SHP77 treated with DMSO at 0.1 percent for 48 hours (cell line): Measurements from ENCODE around the gene RAPGEF4.

Experiments
- DNase-seq: peaks from one replicate; lab custom pipeline; 2025; lab: John Stamatoyannopoulos, UW

RAPGEF4 gene

DNA sequence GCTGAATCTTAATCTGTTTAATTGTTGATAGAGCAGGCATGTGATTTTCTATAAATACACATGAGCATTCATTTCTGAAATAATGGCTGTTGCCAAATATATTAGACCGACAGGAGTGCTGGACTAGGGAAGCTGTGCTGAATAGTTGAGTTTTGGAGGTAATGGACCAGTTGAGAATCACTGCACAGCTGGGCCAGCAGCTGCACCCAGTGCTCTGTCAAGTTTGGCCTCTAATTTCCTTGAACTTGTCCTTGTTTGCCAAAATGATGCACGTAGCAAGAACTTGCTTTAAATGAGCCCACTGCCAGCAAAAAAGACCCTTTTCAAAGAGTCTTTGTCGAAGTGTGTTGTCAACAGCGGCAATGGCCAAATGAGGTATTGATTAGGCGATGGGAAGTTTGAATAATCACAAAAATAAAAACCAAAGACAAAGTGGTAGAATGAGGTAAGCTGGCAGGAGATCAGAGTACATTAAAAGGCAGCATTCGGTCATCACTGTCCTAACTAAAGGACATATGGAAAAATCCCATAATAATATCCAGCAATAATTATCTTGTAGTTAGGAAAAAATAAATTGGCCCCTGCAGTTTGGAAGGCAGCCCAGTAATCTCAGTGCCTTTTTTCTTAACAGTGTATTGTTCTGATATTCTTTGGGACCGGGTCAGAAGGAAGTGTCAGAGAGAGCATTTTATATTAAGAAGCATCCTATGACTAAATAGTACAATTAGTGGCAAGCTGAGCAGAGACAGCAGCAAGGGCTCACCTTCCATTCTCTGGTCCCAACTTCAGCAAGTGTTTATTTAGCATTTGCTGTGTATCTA lies 126.2 kb downstream of the RAPGEF4 start:
- DNase-seq, result no peak

DNA sequence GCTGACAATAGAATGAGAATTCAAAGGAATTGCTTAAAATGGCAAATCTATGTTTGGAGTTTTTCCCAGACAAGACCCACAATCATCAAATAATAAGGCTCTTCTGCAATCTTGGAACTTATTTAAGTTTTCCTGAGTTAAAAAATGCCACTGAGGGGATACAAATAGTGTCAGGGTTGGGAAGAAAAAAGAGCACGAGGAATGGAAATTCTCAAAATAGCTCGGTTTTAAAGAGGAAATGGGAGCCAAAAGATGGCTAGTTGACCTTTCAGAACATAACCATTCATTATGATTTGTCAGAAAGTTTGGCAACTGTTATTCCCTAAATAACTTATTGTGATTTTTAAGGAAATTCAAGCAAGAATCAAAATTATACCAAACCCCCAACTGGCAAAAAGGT lies 127.7 kb downstream of the RAPGEF4 start:
- DNase-seq, result no peak

DNA sequence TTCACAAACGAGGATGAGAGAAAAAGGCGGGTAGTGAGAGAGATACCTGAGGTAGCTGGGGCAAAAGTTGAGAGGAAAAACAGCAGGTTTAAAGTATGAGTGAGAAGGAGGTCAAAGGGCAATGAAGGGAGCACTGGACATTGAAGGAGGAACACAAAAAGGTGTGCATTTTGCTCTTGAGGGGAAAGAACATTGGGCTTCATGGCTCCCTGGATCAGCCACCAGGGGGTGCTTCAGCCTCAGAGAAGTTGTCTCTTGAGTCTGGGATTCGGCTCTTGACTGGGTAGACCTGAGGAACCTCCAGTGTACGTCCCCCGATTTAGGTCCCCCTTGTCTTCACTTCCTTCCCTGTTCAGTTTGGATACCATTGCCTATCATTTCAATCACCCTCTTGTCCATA lies 128.5 kb downstream of the RAPGEF4 start:
- DNase-seq, result no peak

DNA sequence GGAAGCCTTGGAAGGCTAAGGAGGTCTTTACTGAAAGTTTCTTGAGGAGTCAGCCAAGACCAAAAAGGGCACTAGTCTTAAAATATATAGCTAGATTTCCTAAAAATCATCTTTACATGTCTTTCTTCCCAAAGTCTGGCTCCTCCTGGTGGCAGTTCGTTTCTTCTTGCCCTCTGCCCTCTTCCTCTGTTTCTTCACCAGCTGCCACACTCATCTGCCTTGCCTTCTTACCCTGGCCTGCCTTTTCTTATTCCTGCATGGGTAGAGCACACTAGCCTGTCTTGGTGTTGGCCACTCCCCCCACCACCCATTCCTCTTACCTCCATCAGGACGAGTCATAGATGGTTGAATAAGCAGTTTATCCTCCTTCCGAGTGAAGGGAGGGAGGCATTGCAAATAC lies 129.8 kb downstream of the RAPGEF4 start:
- DNase-seq, result no peak

DNA sequence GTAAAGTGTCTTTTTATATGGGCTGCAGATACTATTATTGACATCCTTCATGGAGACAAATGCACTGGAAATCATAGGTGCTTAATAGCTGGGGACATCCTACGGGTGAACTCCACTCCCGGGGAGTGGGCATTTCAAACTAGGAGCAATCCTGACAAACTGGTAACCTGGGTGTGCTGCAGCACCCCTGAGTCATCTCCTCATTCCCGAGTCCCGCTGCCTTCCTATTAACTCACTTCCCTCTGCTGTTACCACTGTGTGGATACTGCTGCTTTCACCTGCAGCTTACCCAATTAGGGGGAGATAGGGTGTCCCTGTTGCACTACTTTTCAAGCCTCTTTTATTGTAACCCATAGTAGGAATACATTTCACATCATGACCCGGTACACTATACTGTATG lies 134.2 kb downstream of the RAPGEF4 start:
- no peak for DNase-seq

DNA sequence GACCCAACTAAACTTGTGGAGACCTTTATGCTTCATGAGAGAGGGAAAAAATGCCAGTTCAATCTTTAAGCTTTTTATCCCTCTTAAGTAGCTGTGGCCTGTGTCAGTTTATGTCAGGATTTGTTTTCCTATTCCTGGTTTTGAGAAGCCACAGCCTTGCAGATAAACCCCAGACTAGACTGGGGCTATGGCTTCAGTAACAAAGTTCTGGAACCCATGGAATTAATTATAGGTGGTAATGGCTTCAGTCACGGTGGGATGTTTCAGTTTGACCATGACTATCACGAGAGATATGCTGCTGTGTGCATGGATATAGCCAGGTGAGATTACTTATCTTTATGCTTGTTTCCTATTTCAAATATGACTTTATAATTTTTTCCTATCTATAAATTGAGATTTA lies 134.8 kb downstream of the RAPGEF4 start:
- DNase-seq, result no peak

DNA sequence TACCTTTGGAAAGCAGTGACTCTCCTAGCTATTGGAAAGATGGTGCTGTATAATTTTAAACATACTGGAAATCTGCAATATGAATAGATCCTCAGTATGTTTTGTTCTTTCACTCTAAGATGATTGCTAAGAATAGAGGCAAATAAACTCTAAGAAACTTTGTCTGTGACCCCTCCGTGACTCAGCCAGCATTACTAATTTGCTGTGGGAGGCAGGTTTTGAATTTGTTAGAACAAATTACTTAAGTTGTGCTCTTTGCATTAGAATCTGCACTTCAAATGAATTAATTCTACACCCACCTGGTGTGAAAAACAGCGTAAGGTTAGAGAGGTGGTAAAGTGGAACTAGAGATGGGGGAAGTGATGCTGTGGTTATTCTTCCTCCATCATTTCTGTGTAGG lies 142.2 kb downstream of the RAPGEF4 start:
- no peak for DNase-seq

DNA sequence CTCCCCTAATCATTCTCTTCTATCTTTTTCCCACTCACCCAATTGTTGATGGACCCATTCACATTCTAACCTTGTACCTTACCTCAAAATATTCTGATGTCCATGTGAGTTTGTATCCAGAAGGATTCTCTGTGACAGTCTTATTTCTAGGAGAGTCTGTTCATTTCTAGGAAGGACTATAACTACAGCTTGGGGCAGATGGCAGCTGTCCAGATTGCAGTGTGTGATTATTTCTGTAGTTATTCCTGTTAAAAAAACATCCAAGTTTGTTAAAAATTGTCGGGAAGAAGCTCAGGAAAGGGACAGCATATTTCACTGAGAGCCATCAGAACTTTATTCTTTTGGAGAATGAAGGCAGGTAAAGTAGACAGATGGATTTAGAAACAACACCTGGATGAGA lies 142.6 kb downstream of the RAPGEF4 start:
- no peak for DNase-seq

DNA sequence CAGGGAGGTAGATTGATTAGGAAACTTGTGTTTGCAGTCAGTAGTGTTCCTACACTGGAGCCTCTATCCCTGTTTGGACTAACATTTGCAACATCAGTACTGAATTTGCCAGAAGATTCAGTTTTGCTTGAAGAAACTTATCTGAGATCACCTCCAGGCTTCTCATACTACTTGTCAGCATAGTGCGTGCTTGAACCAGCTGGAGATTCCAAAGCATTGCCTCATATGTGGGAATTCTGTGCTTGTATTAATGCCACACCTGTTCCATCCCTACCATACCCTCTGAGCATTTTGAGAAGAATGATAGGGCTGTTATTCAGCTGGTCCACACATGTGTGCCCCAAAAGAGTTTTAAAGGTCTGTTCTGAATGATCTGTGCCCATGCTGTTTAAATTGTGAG lies 148.7 kb downstream of the RAPGEF4 start:
- DNase-seq, result no peak

DNA sequence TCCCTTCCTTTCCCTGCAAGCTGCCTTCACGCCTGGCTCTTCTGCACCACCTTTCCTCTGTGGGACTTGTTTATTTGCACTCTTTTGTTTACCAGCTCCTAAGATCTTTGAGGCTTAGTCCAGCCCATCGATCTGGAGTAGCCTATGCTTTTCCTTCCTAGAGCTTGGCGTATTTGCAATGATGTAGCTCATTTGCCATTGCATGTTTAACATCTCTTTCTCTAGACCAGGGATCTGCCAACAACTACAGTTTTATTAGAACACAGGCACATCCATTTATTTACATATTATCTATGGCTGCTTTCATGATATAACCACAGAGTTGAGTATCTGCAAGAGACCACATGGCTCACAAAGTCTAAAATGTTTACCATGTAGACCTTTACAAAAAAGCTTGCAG lies 150.4 kb downstream of the RAPGEF4 start:
- DNase-seq, result no peak

DNA sequence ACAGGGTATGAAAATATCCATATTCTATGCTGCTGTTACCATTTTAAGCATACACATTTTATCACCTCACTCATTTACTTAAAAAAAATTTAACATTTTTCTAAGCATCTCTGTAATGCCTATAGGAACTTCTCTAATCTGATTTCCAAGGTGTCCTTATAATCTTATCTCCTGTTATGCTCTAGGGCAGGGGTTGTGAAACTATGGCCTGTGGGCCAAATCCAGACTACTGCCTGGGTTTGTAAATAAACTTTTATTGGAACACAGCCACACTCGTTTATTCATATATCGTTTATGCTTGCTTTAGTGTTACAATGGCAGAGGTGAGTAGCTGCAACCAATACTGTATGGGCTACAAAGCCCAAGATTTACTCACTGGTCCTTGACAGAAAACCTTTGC lies 151.6 kb downstream of the RAPGEF4 start:
- no peak for DNase-seq

DNA sequence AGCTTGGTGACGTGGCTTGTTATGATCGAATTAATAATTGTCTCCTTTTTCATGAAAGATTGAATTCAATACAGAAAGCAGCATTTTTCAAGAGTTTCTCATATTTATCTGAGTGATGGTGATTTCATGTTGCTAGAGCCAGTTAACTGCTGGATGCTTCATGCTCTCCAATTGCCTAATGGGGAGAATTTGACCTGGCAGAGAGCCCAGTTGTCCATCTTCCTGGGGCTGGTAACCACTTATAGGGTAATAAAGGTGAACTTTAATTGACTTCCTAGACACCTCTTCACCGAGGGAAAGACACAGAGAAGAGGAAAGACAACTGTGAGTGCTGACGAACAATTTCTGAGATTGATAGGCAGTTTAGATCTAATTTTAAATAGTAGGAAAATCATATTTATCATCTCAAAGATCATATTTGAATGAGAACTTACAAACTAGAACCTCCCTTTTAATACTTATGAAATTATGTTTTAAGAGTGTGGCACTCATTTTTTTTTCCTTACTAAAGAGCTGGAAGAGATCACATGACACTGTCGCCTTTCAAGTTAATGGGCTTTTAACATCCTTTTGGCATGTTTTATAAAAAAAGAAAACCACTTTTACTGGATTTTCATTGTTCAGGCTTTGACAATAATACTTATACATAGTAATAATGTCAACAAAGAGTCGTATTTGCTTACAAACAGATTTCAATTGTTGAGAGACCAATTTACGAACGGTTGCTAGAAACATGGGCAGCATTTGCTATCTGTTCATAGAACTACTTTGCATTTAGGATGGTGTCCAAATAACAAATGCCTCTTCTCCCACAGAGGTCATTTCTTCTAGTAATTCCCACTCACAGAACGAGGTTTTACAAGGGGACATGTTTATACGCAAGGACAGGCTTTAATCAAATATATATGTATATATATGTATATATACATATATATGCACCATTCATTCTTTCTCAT lies 153.3 kb downstream of the RAPGEF4 start:
- no peak for DNase-seq

DNA sequence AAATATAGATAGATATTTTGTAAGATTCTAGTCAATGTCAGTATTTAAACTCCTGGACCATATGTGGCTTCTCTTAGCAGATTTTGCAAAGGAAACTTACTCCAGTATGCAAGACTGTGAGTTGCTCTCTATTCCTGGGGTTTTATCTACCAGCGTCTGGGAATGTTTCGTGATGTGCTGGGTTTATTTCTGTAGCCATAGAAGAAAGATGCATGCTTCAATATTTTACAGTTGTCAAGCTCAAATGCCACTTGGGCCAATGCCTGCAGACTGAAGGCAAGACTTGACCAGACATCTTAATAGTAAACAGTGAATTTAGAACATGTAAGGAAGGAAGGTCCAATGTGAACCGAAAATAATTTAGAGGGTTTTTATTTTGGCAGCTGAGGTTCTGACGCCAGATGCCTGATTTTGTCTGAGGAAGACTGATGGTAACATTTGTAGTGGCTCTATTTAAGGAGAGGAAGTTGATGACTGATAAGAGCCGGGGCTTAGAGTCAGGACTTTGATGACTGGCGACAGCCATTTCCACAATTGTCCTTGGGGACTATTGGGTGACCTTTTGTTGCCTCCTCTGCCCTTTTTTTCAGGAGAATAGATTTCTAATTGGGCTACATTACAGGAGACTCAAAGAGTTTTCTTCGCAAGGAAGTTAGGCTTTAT lies 154.3 kb downstream of the RAPGEF4 start:
- DNase-seq, result no peak

DNA sequence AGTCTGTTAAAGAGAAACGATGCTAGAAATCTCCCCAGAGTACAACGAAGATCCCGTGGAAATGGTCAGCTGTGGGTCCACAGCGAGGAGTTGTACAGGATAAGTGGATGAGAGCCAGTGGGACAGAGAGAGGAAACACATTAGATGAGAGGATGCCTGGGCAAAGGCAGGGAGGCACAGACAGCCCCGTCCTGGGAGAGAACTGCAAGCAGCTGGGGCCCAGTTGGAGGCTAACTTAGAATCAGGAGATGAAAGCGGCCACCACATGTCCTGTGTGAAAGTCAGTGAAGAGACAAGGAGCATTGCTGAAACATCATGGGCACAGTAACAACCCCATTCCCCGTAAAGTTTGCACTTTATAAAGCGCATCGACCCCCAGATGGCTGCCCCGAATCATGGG lies 157.5 kb downstream of the RAPGEF4 start:
- DNase-seq, result no peak

DNA sequence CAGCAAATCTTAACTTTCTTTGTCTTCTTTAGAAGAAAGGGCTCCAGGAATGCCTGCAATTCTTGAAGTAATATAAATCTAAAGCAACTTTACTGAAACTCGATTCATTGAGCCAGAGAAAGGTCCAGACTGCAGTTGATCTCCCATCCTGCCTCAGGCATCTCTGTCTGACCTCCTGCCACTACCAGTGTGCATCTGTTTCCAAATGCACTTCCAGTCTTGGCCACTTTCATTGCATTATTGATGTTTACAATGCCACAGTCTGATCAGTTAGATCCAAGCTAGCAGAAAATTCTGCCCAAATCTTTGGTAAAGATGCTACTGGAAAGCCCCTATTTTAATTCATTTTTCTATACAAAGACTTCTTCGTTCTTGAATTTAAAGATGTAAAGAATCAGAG lies 158.0 kb downstream of the RAPGEF4 start:
- no peak for DNase-seq

DNA sequence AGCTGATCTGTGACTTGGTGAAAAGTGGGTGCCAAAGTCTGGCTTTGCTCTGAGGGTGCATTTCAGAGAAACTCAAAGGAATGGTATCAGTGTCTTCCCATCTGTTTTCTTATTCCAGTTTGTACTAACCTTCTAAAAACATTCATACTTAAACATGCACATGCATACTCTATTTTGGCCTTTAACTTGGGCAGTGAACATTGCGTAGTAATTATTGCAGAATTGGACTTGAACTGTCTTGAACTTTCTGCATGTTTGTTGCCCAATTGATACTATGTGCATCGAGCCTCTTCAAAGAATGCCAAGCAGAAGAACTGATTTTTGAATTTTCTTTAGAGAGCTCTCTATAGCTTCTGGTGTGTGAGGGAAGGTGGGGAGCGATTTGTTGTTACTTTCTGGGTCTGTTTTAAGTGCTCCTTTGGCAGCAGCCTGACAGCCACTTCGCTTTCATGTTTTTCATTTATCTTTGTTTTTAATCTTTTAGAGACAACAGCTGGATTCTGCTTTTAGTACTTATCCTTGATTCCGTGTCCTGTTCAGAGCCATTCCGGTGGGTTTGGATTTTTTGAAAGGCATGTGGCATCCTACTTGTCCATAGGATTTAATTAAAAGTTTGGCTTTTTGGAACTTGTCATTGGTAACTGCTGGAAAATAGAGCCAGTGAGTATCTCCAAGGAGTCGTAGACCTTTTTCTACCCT lies 159.2 kb downstream of the RAPGEF4 start:
- DNase-seq, result no peak

DNA sequence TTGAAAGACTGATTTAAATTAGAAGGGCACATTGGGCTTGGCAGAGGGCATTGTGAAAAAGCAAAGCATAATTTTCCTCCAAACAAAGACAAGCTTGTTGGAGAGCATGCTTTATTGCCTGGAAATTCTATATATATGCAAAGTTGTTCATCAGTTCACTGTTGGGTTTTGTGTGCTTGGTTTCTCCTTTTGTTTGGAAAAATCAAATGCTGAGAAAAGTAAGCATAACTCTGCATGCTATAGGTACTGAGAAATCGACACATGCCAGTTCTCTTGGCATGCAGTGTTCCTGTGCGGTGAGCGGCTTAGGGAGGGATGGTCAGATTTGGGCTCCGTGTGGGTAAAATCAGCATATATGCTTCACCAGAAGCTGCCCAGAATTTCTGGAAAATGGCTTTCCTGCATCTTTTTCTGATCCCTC lies 161.0 kb downstream of the RAPGEF4 start:
- DNase-seq, result no peak

DNA sequence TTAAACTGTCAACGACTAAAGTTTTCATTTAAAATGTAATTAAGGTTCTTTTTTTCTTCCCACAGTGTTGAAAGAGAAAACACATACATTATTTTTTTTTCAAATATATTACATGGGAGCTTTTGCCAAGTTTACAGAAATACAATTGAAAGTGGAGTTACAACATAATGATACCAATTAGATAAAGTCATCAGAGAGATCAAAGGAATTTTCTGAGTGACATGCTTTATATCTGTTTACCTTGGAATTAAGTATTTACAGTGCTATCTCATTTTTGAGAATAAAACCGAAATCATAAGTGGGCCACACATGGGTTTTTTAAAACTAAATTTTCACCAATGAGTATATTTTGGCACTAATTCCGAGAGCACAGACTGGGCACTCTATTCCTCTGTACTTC lies 165.2 kb downstream of the RAPGEF4 start:
- DNase-seq, result no peak

DNA sequence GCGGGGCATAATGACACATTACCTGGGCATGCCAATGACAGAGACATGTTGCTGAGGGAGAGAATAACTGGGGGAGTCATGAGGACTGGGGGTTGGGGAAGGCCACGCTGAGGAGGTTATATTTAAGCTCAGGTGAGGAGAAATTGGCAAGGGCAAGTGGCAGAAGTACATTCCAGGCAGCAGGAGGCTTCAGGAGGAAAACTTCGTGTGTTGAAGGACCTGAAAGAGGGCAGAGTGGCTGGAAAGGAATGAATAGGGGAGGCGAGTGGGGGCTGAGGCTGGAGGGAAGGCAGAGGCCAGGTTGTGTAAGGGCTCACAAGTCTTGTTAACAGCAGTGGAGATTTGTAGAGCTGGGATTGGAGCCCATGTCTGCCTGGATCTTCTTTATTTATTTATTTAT lies 166.3 kb downstream of the RAPGEF4 start:
- DNase-seq, result no peak

DNA sequence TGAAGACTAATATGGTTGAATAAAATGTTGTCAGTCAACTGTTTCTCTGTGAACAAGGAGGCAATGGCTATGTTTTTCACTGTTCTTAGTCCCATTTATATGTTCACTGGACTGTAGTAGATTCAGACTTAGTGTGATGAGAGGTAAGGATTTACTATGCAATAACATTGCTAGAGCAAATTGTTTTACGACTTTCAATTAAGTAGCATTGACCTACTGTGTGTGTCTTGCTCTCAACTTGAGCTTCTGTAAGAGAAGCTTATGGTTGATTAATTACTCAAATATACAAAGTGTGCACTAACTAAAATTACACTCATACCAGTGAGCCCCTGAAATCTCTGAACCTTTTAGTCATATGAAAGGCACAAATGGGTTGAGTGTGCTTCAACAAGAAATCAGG lies 168.6 kb downstream of the RAPGEF4 start:
- no peak for DNase-seq

DNA sequence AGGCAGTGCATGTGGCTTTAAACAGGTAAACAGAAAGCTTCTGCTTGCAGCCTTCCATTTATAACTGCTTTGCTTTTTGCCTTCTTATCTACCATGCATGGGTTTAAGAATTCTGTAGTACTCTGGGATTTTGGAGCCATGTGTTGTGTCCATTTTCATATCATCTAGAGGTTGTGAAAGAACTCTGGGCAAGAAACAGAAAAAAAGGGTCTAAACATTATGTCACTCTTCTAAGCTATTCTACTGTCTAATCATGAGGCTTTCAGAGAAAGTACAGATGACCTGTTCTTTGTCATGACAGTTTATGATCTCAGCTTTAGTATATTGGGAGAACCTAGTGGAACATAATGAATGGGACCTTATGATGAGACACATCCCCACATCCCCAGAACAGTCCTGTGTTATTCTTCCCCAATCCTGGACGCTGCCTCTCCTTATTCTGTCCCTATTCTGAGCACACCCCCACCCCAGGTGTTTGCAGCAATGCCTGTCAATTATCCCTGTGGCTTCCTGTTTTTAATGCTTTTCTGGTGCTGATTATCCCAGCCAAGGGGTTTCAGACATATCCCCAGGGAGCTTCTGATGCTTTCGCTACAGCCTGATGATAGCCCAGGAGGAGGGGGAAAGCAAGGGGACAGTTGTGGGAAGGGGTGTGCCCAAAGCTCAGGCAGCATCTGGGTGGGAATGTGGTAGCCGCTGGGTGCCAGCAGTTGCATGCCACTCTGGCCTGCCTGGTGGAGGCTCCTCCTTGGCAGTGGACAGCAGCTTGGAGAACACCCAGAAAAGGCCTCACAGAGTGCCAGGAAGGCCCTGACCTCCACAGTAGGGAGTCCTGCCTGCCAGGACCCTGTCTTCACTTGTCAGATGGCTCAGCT lies 170.5 kb downstream of the RAPGEF4 start:
- no peak for DNase-seq
